K562 (cell line): ENCODE measurements around the gene TNNT1. TPM values are rescaled to one million over a fixed set of nuclear protein-coding genes. Genes with fewer than 3 reads are reported as not detected.
A peak's percentile ranks its signal among the peaks of the same experiment; 100 is the strongest.

Experiments
- ATF3 ChIP-seq, 2 experiments: fragments of 450-650 bp in 1 of 2; sonication (generic) in 1 of 2; formaldehyde crosslinking in 1 of 2; IDR thresholded peaks in 1 of 2; conservative IDR thresholded peaks in 1 of 2; 2 replicates each; pipeline versions ENCODE4 v1.6.1 to v1.8.1; 2016 to 2023; ENCODE audit warnings: mild to moderate bottlenecking in 2 of 2, moderate library complexity in 2 of 2, inconsistent platforms in 1 of 2, missing genetic modification reagents in 1 of 2
- CTCF ChIP-seq, 3 experiments: IDR thresholded peaks in 2 of 3; conservative IDR thresholded peaks in 1 of 3; 2 replicates each; pipeline ENCODE4 v1.5.1; 2011 to 2012; ENCODE audit warnings: low read length in 3 of 3, mild to moderate bottlenecking in 3 of 3, control low read depth in 2 of 3, improper control_type of control experiment in 1 of 3, inconsistent platforms in 1 of 3, low read depth in 1 of 3, mixed read lengths in 1 of 3, moderate library complexity in 1 of 3; ENCODE audit not compliant: insufficient read depth in 2 of 3
- GABPB1 ChIP-seq: sonication (generic); formaldehyde crosslinking; IDR thresholded peaks from 2 replicates; pipeline ENCODE4 v1.8.0; 2022; ENCODE audit warnings: mild to moderate bottlenecking, missing genetic modification reagents
- IFI16 ChIP-seq: fragments of 250-450 bp; sonication (Bioruptor Pico); IDR thresholded peaks from 2 replicates; pipeline ENCODE4 v2.1.2; 2022; ENCODE audit warnings: mild to moderate bottlenecking, inconsistent platforms
- MAX ChIP-seq: sonication (generic); formaldehyde crosslinking; IDR thresholded peaks from 2 replicates; pipeline ENCODE4 v1.9.0; 2022; ENCODE audit warnings: mild to moderate bottlenecking, missing genetic modification reagents
- MNT ChIP-seq, 2 experiments: fragments of 450-650 bp; conservative IDR thresholded peaks; 2 replicates each; pipeline ENCODE4 v1.6.1; 2017; ENCODE audit warnings: mild to moderate bottlenecking in 2 of 2, moderate library complexity in 2 of 2
- RAD21 ChIP-seq, 2 experiments: fragments of 250-450 bp in 1 of 2; fragments of 450-650 bp in 1 of 2; sonication (Bioruptor Pico) in 1 of 2; formaldehyde crosslinking in 1 of 2; IDR thresholded peaks in 1 of 2; conservative IDR thresholded peaks in 1 of 2; 2 replicates each; pipeline versions ENCODE4 v1.4.0 to v1.8.0; 2020 to 2022; ENCODE audit warnings: mild to moderate bottlenecking in 2 of 2, moderate library complexity in 1 of 2
- SRSF9 ChIP-seq: fragments of 200-400 bp; formaldehyde crosslinking; IDR thresholded peaks from 2 replicates; pipeline ENCODE4 v1.6.1; 2017; ENCODE audit warnings: low read depth, low read length, borderline replicate concordance
- THAP12 ChIP-seq: fragments of 250-450 bp; sonication (Bioruptor Pico); IDR thresholded peaks from 2 replicates; pipeline ENCODE4 v1.9.0; 2021; ENCODE audit warnings: mild to moderate bottlenecking, inconsistent platforms
- YY1 ChIP-seq, 3 experiments: IDR thresholded peaks; 2 replicates each; pipeline ENCODE4 v1.6.1; 2011; ENCODE audit warnings: low read length in 2 of 3, mild to moderate bottlenecking in 2 of 3, moderate library complexity in 2 of 3, borderline replicate concordance in 1 of 3, control low read depth in 1 of 3, low read depth in 1 of 3; ENCODE audit not compliant: insufficient read depth in 3 of 3, insufficient replicate concordance in 2 of 3, control insufficient read depth in 1 of 3, insufficient read length in 1 of 3; ENCODE audit errors: extremely low read depth in 1 of 3
- ZBTB1 ChIP-seq: sonication (generic); formaldehyde crosslinking; IDR thresholded peaks from 2 replicates; pipeline ENCODE4 v1.8.1; 2023; ENCODE audit warnings: missing genetic modification reagents, low read depth, mild to moderate bottlenecking, borderline replicate concordance
- ZFP91 ChIP-seq: sonication (generic); formaldehyde crosslinking; IDR thresholded peaks from 2 replicates; pipeline ENCODE4 v1.8.0; 2022; ENCODE audit warnings: mild to moderate bottlenecking, missing genetic modification reagents
- ZNF23 ChIP-seq: fragments of 250-450 bp; sonication (Bioruptor Pico); IDR thresholded peaks from 2 replicates; pipeline ENCODE4 v1.4.0; 2020; ENCODE audit warnings: mild to moderate bottlenecking
- polyA plus RNA-seq, 8 experiments: library from polyadenylated mRNA; depleted of rRNA in 4 of 8; stranded (reverse) in 5 of 8; unstranded in 3 of 8; fragments of >200 nt; fragmentation: Nextera tagmentation in 2 of 8; fragmentation: Illumina TruSeq in 1 of 8; extraction: Ambion mirVana in 2 of 8; extraction: Trizol in 1 of 8; gene quantifications; 2 replicates each; pipeline versions ENCODE4 v1.2.1 to v1.2.3, GENCODE V29; 2011 to 2014; ENCODE audit warnings: inconsistent platforms in 1 of 8, missing spikeins in 1 of 8
- total RNA-seq, 7 experiments: library from RNA; depleted of rRNA in 6 of 7; stranded (reverse); fragments of >200 nt in 6 of 7; fragmentation: Illumina TruSeq in 2 of 7; extraction: Trizol in 2 of 7; gene quantifications; 2 replicates each; pipeline versions ENCODE4 v1.2.1 to v1.2.3, GENCODE V29; 2011 to 2021; ENCODE audit warnings: low replicate concordance in 1 of 7

Gene TNNT1
- total and polyA plus RNA-seq, 9 of the 15 experiments (the other 6 are each of a cell fraction or from before 2014, with no cell fraction given), result 31.8 to 390 (median 227) TPM

- TF ChIP-seq YY1 (IDR thresholded peaks at IDR 0.05; ENCODE audit: borderline replicate concordance in 1 of 3, control insufficient read depth in 1 of 3, extremely low read depth in 1 of 3, insufficient read depth in 3 of 3, insufficient read length in 1 of 3, insufficient replicate concordance in 2 of 3, low read depth in 1 of 3, low read length in 2 of 3), result no peak
- peak in 2 of 3 experiments; percentile 21 to 31; a peak in 3 of 6 replicates for TF ChIP-seq CTCF (IDR thresholded peaks at IDR 0.05 in 2 of 3, conservative IDR thresholded peaks at IDR 0.05 in 1 of 3; ENCODE audit: insufficient read depth in 2 of 3, low read depth in 1 of 3, low read length in 3 of 3)
- no peak for TF ChIP-seq ZFP91 (CRISPR knock-in tag)
- TF ChIP-seq ATF3 (IDR thresholded peaks at IDR 0.05), result no peak
- no peak for TF ChIP-seq ATF3 (CRISPR knock-in tag; conservative IDR thresholded peaks at IDR 0.05)
- TF ChIP-seq ZNF23 (CRISPR knock-in tag), result no peak
- TF ChIP-seq RAD21 (CRISPR knock-in tag; conservative IDR thresholded peaks at IDR 0.05 in 1 of 2, IDR thresholded peaks at IDR 0.05 in 1 of 2), result peak in 1 of 2 experiments; percentile 9; a peak in 1 of 4 replicates
- TF ChIP-seq ZBTB1, result no peak
- peak; percentile 66 for TF ChIP-seq GABPB1
- no peak for TF ChIP-seq IFI16 (CRISPR knock-in tag)
- peak; percentile 60 for TF ChIP-seq MAX (CRISPR knock-in tag)
- no peak for TF ChIP-seq THAP12 (CRISPR knock-in tag)
- TF ChIP-seq SRSF9, result no peak
- TF ChIP-seq MNT (conservative IDR thresholded peaks at IDR 0.05), result no peak
These were observed 36.0 kb downstream of the TNNT1 start (continued) for GRCh38 chr19:55112777-55113569.
